Psoas muscle (tissue), 8 donors: ENCODE data around the gene TUT7. TPM values are rescaled to one million over a fixed set of nuclear protein-coding genes. Genes with fewer than 3 reads are reported as not detected.
A peak's percentile ranks its signal among the peaks of the same experiment; 100 is the strongest.

Source experiments
- ATAC-seq, 4 donors: fragments of 200-7000 bp; cut with Tn5 transposase; one replicate each; pipeline ENCODE4 v1.9.1; 2020; ENCODE audit warnings: moderate library complexity in 3 of 4, mild to moderate bottlenecking in 2 of 4
- DNase-seq, 2 donors: peaks; one replicate each; pipeline ENCODE4 v3.0.0-alpha.2; 2020
- H3K27ac ChIP-seq: fragments of 200-600 bp; one replicate; pipeline ENCODE4 v1.8.0; 2022
- H3K27me3 ChIP-seq, 3 donors: fragments of 200-600 bp in 1 of 3; one replicate each; pipeline versions ENCODE4 v1.6.1 to v1.8.0; 2013 to 2022; ENCODE audit warnings: low read length in 2 of 3, mild to moderate bottlenecking in 2 of 3, moderate library complexity in 1 of 3; ENCODE audit not compliant: insufficient read depth in 3 of 3
- H3K36me3 ChIP-seq, 2 donors: fragments of 200-600 bp in 1 of 2; one replicate each; pipeline versions ENCODE4 v1.6.1 to v1.8.0; 2013 to 2022; ENCODE audit warnings: low read depth in 1 of 2, mild to moderate bottlenecking in 1 of 2, moderate library complexity in 1 of 2; ENCODE audit not compliant: insufficient read depth in 1 of 2
- H3K4me1 ChIP-seq: fragments of 200-600 bp; one replicate; pipeline ENCODE4 v1.8.0; 2022
- H3K4me3 ChIP-seq: fragments of 200-600 bp; one replicate; pipeline ENCODE4 v1.8.0; 2022; ENCODE audit warnings: mild to moderate bottlenecking
- H3K9me3 ChIP-seq: fragments of 200-600 bp; one replicate; pipeline ENCODE4 v1.8.0; 2022
- WGBS, 3 donors: extraction: QIAGEN DNeasy Blood & Tissue Kit; methylation state at CpG; one replicate each; pipeline versions ENCODE4 v1.1.6 to v1.1.7; 2013; 5-methylcytosine and 5-hydroxymethylcytosine counted together
- intact Hi-C, 2 donors: fragments of 100-400 bp; cut with DNase I; formaldehyde crosslinking; loops; one replicate each; pipeline versions ENCODE4 v1.11.0 to v1.14.2; 2022
- polyA plus RNA-seq, 3 donors: library from polyadenylated mRNA; stranded (reverse); fragments of 200-250 nt; gene quantifications; one replicate each; pipeline ENCODE4 v1.2.3, GENCODE V29; 2013
- total RNA-seq, 4 donors: library from RNA; stranded (reverse); fragmentation: NEBNext Ultra II Directional in 2 of 4; extraction: Animal tissue kit (Norgen Biotek cat#: 25700) in 2 of 4; gene quantifications; one replicate each; pipeline versions ENCODE4 v1.2.1 to v1.2.4, GENCODE V29; 2021 to 2023
- TF ChIP-seq, protein P1 (sequence below): fragments of 200-600 bp; IDR thresholded peaks from one replicate; pipeline ENCODE4 v1.8.0; 2022; ENCODE audit warnings: antibody characterized with exemption
- donor health status: healthy with polysubstance abuse.
- donor health status: DM: no; HTN: no; CAD: no; lungs with moderate emphysema.
- donor health status: Bipolar disorder and iron deficiency.
- donor health status: healthy.
- donor health status: DM: yes; HTN: yes; CAD: no.
- donor health status: DM: no; HTN: no; CAD: no.
- donor health status: DM: no; HTN: no; CAD: no.
- donor health status: DM: yes; HTN: yes; CAD: no.

TUT7 gene
- total and polyA plus RNA-seq, 7 donors = 9.4 to 21.3 (median 15.5) TPM

DNA sequence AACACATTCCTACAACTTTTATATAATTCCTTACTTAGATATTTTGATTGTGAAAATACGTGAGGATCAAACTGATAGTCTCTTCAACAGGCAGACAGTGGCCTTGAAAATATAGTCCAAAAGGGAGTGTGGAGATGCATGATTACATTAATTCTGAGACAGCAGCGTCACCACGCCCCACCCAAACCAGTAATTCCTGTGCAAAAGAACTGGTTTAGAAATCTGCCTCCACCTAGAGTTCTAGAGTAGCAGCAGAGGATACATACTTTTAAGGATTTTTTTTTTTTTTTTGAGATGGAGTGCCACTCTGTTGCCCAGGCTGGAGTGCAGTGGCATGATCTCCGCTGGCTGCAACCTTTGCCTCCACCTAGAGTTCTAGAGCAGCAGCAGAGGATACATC, 1.6 kb upstream of the TUT7 start:
- DNase-seq (no peak), ATAC-seq (no peak)
- peaks cover 4 to 20% of the 10 kb centered on the region in 2 donors for H3K36me3 ChIP-seq
- no peak overlapping the region for H3K27ac ChIP-seq
- intact Hi-C loops = loop anchor here (2.0 to 10.0 kb wide), 2 partner anchors 51 to 611 kb away; partner anchors contain the start of gene AGTPBP1 (in 1 of the 2)
- TF ChIP-seq, protein P1, sequence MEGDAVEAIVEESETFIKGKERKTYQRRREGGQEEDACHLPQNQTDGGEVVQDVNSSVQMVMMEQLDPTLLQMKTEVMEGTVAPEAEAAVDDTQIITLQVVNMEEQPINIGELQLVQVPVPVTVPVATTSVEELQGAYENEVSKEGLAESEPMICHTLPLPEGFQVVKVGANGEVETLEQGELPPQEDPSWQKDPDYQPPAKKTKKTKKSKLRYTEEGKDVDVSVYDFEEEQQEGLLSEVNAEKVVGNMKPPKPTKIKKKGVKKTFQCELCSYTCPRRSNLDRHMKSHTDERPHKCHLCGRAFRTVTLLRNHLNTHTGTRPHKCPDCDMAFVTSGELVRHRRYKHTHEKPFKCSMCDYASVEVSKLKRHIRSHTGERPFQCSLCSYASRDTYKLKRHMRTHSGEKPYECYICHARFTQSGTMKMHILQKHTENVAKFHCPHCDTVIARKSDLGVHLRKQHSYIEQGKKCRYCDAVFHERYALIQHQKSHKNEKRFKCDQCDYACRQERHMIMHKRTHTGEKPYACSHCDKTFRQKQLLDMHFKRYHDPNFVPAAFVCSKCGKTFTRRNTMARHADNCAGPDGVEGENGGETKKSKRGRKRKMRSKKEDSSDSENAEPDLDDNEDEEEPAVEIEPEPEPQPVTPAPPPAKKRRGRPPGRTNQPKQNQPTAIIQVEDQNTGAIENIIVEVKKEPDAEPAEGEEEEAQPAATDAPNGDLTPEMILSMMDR = no peak
- no peaks in the 10 kb centered on the region for H3K27me3 ChIP-seq
- H3K9me3 ChIP-seq = no peaks in the 10 kb centered on the region
- WGBS, 3 donors = 95 to 98% (median 96%) methylated on average over 4 of the region's 4 CpGs
- no peak overlapping the region for H3K4me3 ChIP-seq
- H3K4me1 ChIP-seq = peaks cover 31% of the 10 kb centered on the region

- Histone ChIP-seq H3K27ac (peak overlapping the region; percentile 94), H3K4me1 (peaks cover 39% of the 10 kb centered on the region), H3K27me3 (no peaks in the 10 kb centered on the region), H3K9me3 (no peaks in the 10 kb centered on the region), H3K4me3 (peak overlapping the region; percentile 83), H3K36me3 (peaks cover 4 to 20% of the 10 kb centered on the region in 2 donors)
- ATAC-seq = peak; percentile 69 to 73 (median 70)
- DNase-seq = no peak
- TF ChIP-seq, protein P1 = no peak
- intact Hi-C loops = loop anchor here (2.0 to 10.0 kb wide), 3 partner anchors 52 to 610 kb away; partner anchors contain the start of genes AGTPBP1 (in 1 of the 2) and ISCA1 (in 1 of the 2)
- WGBS, 3 donors = 7 to 10% (median 8%) methylated on average over 23 to 24 of the region's 24 CpGs
Observed at GRCh38 chr9:86354818-86355309, 654 bp upstream of the TUT7 start.

- Histone ChIP-seq H3K4me1 (peaks cover 45% of the 10 kb centered on the region), H3K27ac (peak overlapping the region; percentile 94), H3K27me3 (no peaks in the 10 kb centered on the region), H3K9me3 (no peaks in the 10 kb centered on the region), H3K36me3 (peaks cover 4 to 20% of the 10 kb centered on the region in 2 donors), H3K4me3 (peak overlapping the region; percentile 83)
- intact Hi-C loops = loop anchor here (2.0 to 10.0 kb wide), 3 partner anchors 53 to 609 kb away; partner anchors contain the start of genes AGTPBP1 (in 1 of the 2) and ISCA1 (in 1 of the 2)
- TF ChIP-seq, protein P1 = no peak
- peak in 3 of 4 donors; percentile 8 to 46 (median 24) for ATAC-seq
- 0 to 1% (median 0%) methylated on average over 14 of the region's 14 CpGs for WGBS, 3 donors
- DNase-seq = no peak
Observed at GRCh38 chr9:86353655-86354010, 577 bp downstream of the TUT7 start.

DNA sequence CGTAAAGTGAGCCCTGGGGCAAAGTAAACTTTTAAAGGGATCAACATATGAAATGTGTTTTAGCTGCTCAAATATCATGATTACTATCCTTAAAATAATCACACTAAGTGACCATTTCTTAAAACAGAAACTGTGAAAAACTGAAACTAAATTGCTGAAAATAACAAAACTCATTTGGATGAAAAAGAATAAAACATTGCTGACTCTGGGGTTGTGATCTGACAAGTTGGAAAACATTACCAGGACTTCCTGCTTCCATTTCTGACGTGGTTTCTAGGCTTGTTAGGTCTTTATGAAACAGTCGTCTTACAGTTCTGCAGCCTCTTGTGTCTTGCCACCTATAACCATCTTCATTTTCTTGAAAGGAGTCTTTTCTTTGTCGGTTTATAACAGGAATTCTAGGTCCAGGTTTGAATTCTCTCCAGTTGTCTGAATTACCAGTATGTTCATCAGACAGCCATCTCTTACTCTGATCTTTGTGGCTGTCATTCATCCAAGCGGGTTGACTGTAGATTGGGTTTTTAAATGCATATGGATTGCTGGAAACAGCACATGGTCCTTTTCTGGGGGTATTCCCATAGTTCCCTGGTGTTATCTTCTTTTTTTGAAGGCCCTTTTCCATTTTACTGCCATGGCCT, 1.7 kb downstream of the TUT7 start:
- TF ChIP-seq, protein P1 = no peak
- Histone ChIP-seq H3K9me3 (no peaks in the 10 kb centered on the region), H3K27me3 (no peaks in the 10 kb centered on the region), H3K36me3 (peaks cover 4 to 20% of the 10 kb centered on the region in 2 donors), H3K4me1 (peaks cover 56% of the 10 kb centered on the region), H3K4me3 (peak overlapping the region; percentile 83), H3K27ac (peak overlapping the region; percentile 94)
- no peak for ATAC-seq
- no peak for DNase-seq
- intact Hi-C loops = loop anchor here (5.0 to 10.0 kb wide), 2 partner anchors 70 to 608 kb away; partner anchors contain the start of genes AGTPBP1 (in 1 of the 2) and ISCA1 (in 1 of the 2)
- 62 to 64% (median 63%) methylated on average over 5 of the region's 5 CpGs for WGBS, 3 donors
